Subcutaneous adipose tissue (tissue), 4 donors: Measurements from ENCODE around the gene NCKAP5. TPM values are rescaled to one million over a fixed set of nuclear protein-coding genes. Genes with fewer than 3 reads are reported as not detected.

Source experiments
- total RNA-seq, 4 donors: library from RNA; depleted of rRNA; stranded (reverse); fragments of >200 nt; gene quantifications; one replicate each; pipeline ENCODE4 v1.1.0, GENCODE V29; 2016
- TF ChIP-seq, protein P1 (sequence below): fragments of 450-650 bp; IDR thresholded peaks from one replicate; pipeline ENCODE4 v1.5.1; 2016; ENCODE audit warnings: low read depth, mild to moderate bottlenecking, control low read depth, antibody characterized with exemption, moderate library complexity

Gene NCKAP5
- total RNA-seq, 4 donors from 2014 or later = 1.5 to 6.4 (median 3.8) TPM

DNA sequence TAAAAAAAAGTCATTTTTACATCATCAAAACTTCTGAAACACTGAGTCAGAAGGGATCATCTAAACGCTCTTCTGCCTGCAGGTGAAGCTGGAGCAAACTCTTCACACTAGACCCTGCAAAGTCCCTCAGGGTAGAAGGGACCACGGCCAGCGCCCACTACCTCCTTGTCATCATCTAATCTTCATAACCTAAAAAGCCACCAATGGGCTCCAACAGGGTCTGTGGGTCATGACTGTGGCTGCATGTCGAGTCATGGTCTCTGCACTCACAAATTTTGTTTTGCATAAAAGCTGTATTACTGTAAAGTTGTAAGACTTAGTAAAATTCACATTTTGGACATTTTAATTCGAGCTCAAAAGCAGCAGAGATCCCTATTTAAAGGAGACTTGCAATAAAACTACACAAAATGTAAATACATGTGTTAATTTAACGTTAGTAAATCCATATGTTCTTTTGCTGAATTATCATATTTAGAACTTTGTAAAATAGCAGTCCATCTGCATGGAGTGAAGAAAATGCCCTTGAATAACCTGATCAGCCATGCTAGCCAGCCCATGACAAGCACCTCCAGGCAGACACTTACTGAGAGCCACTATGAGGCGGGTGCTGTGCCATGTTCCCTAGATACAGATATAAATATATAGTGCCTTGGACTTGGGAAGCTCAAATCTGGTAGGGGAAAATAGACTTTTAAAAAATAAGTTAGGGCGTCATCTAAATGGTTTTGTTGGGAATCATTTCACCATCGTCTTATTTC is 461.0 kb downstream of the NCKAP5 start:
- TF ChIP-seq, protein P1, sequence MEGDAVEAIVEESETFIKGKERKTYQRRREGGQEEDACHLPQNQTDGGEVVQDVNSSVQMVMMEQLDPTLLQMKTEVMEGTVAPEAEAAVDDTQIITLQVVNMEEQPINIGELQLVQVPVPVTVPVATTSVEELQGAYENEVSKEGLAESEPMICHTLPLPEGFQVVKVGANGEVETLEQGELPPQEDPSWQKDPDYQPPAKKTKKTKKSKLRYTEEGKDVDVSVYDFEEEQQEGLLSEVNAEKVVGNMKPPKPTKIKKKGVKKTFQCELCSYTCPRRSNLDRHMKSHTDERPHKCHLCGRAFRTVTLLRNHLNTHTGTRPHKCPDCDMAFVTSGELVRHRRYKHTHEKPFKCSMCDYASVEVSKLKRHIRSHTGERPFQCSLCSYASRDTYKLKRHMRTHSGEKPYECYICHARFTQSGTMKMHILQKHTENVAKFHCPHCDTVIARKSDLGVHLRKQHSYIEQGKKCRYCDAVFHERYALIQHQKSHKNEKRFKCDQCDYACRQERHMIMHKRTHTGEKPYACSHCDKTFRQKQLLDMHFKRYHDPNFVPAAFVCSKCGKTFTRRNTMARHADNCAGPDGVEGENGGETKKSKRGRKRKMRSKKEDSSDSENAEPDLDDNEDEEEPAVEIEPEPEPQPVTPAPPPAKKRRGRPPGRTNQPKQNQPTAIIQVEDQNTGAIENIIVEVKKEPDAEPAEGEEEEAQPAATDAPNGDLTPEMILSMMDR = no peak

DNA sequence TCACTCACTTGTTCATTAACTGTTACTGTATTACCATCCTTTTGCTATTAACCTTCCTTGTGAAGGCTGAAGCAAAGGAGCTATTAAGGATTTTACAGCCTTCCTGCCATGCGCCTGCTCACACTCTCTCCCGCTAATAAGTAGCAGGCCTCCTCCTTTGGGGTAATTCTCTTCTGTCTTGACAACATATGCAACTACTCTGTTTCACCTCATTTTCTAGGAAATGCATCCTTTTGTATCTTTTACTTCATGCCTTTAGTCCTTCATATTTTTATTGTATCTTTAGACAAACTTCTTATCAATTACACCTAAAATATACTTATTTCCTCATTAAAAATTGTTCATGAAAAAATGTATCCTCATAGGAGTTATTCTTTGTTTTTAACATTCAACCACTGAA is 463.4 kb downstream of the NCKAP5 start:
- TF ChIP-seq, protein P1 = no peak

DNA sequence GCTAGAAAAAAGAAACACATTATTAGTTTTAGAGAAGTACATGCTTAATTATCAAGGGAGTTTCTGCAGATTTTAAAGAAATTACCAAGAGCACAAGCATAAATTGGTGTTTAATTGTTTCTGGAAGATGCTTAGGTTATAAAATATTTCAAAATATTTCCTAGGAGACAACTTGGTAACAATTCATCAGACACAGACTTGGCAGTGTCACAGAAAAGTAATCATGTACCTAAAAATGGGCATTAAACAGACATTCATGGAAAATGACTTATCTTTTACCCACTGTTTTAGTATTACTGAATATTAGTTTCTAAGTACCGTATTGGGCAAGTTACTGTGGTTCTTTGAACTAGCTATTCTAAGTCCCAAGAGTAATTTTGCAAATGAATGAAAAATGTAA is 469.5 kb downstream of the NCKAP5 start:
- TF ChIP-seq, protein P1 = no peak

DNA sequence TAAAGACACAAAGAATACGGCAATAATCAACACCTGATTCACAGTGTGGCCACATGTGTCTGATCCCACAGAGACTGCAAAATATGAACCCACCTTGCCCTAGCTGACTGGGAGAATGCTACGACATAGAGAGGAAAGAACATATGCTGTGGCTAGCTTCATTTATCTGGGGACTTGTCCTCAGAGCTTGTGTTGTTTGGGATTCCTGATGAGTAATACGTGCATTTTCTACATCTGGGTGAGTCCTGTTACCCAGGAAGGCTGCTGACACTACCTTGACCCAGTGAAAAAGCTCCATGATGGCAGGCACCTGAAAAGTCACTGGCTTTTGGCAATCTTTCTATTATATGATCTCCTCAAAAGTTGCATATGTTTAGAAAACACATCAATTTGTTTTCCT is 470.6 kb downstream of the NCKAP5 start:
- TF ChIP-seq, protein P1 = no peak

DNA sequence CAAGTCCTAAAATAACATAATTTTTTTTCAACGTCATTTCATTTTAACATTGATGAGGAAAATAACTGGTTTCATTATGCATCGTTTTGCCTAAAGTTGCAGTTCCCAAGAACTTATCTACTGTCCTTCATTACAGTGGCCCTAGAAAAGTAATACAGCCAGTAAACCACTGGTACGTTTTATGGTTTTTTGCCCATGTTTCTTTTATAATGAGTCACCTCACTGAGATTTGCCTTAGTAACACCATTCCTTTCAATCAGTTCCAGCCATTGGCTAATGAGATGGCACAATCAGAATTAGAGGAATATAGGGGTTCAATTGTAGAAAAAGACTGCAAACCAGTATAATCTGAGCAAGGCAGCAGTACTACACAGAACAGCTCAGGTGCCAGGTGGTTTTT is 475.7 kb downstream of the NCKAP5 start:
- TF ChIP-seq, protein P1 = no peak

DNA sequence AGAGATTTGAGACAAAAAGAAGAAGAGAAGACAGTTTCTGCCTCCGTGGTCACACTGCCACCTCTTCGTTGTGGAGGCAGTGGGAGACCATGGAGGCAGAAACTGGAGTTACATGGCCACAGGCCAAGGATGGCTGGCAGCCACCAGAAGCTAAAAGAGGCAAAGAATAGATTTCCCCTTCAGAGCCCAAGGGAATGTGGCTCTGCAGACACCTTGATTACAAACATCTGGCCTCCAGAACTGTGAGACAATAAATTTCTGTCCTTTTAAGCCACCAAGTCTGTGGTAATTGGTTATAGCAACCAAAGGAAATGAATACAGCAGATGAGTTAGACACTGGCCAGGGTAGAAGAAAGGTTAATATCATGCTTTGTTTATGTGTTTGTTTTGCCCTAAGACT is 477.9 kb downstream of the NCKAP5 start:
- TF ChIP-seq, protein P1 = no peak

DNA sequence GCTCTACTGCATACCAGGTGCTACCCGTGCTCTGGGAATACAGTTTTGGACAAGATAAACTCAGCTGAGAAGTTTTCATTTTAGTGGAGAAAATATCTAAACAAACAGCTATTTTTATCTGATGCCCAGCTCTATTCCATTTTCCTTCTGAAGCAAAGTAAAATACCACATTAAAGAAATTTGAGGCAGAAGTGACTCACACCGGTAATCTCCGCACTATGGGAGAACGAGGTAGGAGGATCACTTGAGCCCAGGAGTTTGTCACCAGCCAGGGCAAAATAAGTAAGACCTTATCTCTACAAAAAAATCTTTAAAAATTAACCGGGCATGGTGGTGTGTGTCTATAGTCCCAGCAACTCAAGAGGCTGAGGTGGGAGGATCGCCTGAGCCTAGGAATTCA is 482.1 kb downstream of the NCKAP5 start:
- TF ChIP-seq, protein P1 = no peak
